ENCODE results near the gene UBE2D4.
"Not testable (repeated sequence)": the region's sequence is repeated elsewhere in the genome, so short reads cannot be mapped to it uniquely, and the experiment has no call there.

Gene UBE2D4

GRCh38 chr7:43953071-43953470 is 26.8 kb downstream of the UBE2D4 start:
- H3K4me3 ChIP-seq (ENCODE audit: low read depth, low read length) = no peak overlapping the region
- DNase-seq = no peak
- H3K9me3 ChIP-seq = no peaks in the 10 kb centered on the region
- no peaks in the 10 kb centered on the region for H3K27me3 ChIP-seq
- TF ChIP-seq CTCF (IDR thresholded peaks at IDR 0.05; ENCODE audit: low read depth, low read length) = no peak
- no peaks in the 10 kb centered on the region for H3K4me1 ChIP-seq
- peaks cover 4% of the 10 kb centered on the region; the same call in 1 of the 2 replicates for H3K36me3 ChIP-seq

GRCh38 chr7:43954524-43955228 is 28.4 kb downstream of the UBE2D4 start:
- Histone ChIP-seq H3K9me3 (no peaks in the 10 kb centered on the region; the same call in 1 of the 2 replicates), H3K36me3 (peaks cover 4% of the 10 kb centered on the region; the same call in 1 of the 2 replicates), H3K4me3 (ENCODE audit: low read depth, low read length) (no peak overlapping the region), H3K4me1 (no peaks in the 10 kb centered on the region), H3K27me3 (no peaks in the 10 kb centered on the region)
- peak; percentile 72 for DNase-seq
- TF ChIP-seq CTCF (IDR thresholded peaks at IDR 0.05; ENCODE audit: low read depth, low read length) = peak; percentile 88

- H3K9me3 ChIP-seq = no peaks in the 10 kb centered on the region; the same call in 1 of the 2 replicates
- H3K4me1 ChIP-seq = no peaks in the 10 kb centered on the region
- H3K4me3 ChIP-seq (ENCODE audit: low read depth, low read length) = no peak overlapping the region
- TF ChIP-seq CTCF (IDR thresholded peaks at IDR 0.05; ENCODE audit: low read depth, low read length) = no peak
- DNase-seq = no peak
- peaks cover 1% of the 10 kb centered on the region; the same call in 1 of the 2 replicates for H3K36me3 ChIP-seq
- H3K27me3 ChIP-seq = no peaks in the 10 kb centered on the region
These were observed 29.8 kb downstream of the UBE2D4 start for GRCh38 chr7:43956027-43956426.

GRCh38 chr7:43960933-43961332 is 34.7 kb downstream of the UBE2D4 start:
- no peak for DNase-seq
- Histone ChIP-seq H3K4me1 (no peaks in the 10 kb centered on the region), H3K9me3 (no peaks in the 10 kb centered on the region; the same call in 1 of the 2 replicates), H3K36me3 (no peaks in the 10 kb centered on the region), H3K27me3 (no peaks in the 10 kb centered on the region), H3K4me3 (ENCODE audit: low read depth, low read length) (no peak overlapping the region)
- no peak for TF ChIP-seq CTCF (IDR thresholded peaks at IDR 0.05; ENCODE audit: low read depth, low read length)

GRCh38 chr7:43966392-43966791 is 40.2 kb downstream of the UBE2D4 start:
- not testable (repeated sequence) for H3K36me3 ChIP-seq

GRCh38 chr7:43968172-43969040 is 42.2 kb downstream of the UBE2D4 start:
- H3K36me3 ChIP-seq; H3K9me3 ChIP-seq; H3K4me3 ChIP-seq (ENCODE audit: low read depth, low read length); DNase-seq; H3K27me3 ChIP-seq; H3K4me1 ChIP-seq: not testable (repeated sequence)

More at GRCh38 chr7:43966392-43966791, 40.2 kb downstream of the UBE2D4 start:
- not testable (repeated sequence) for H3K4me1 ChIP-seq; H3K9me3 ChIP-seq; DNase-seq; H3K4me3 ChIP-seq (ENCODE audit: low read depth, low read length); H3K27me3 ChIP-seq

- H3K9me3 ChIP-seq; H3K27me3 ChIP-seq; H3K4me3 ChIP-seq (ENCODE audit: low read depth, low read length); H3K36me3 ChIP-seq; H3K4me1 ChIP-seq; DNase-seq: not testable (repeated sequence)
These were observed 43.4 kb downstream of the UBE2D4 start for GRCh38 chr7:43969586-43969985.

- not testable (repeated sequence) for H3K4me1 ChIP-seq; H3K4me3 ChIP-seq (ENCODE audit: low read depth, low read length); H3K27me3 ChIP-seq
These were observed 44.5 kb downstream of the UBE2D4 start for GRCh38 chr7:43970698-43971097.

GRCh38 chr7:43974033-43974573 is 47.9 kb downstream of the UBE2D4 start:
- H3K36me3 ChIP-seq; H3K4me1 ChIP-seq; H3K27me3 ChIP-seq; DNase-seq; H3K9me3 ChIP-seq; H3K4me3 ChIP-seq (ENCODE audit: low read depth, low read length): not testable (repeated sequence)

More at GRCh38 chr7:43970698-43971097, 44.5 kb downstream of the UBE2D4 start:
- H3K9me3 ChIP-seq, DNase-seq, H3K36me3 ChIP-seq: not testable (repeated sequence)

GRCh38 chr7:43974725-43975482 is 48.7 kb downstream of the UBE2D4 start:
- not testable (repeated sequence) for H3K36me3 ChIP-seq; H3K9me3 ChIP-seq; H3K4me3 ChIP-seq (ENCODE audit: low read depth, low read length); H3K4me1 ChIP-seq; DNase-seq; H3K27me3 ChIP-seq
